Measurements from ENCODE around the gene NMUR1.

NMUR1 gene

GRCh38 chr2:231539991-231540390, 9.7 kb upstream of the NMUR1 start:
- peaks cover 6% of the 10 kb centered on the region for H3K4me1 ChIP-seq (ENCODE audit: control insufficient read depth, insufficient read depth, low read length)
- no peak overlapping the region for H3K4me3 ChIP-seq (ENCODE audit: insufficient read depth, low read depth, low read length)
- peaks cover 4% of the 10 kb centered on the region for H3K9me3 ChIP-seq (ENCODE audit: control insufficient read depth, low read length)
- H3K36me3 ChIP-seq (ENCODE audit: control insufficient read depth, insufficient read depth, low read length), result no peaks in the 10 kb centered on the region
- no peaks in the 10 kb centered on the region for H3K27me3 ChIP-seq (ENCODE audit: control insufficient read depth, insufficient read depth, low read length, poor library complexity, severe bottlenecking)
- H3K27ac ChIP-seq (ENCODE audit: insufficient read depth, low read depth, low read length, poor library complexity, severe bottlenecking), result no peak overlapping the region
- 79 to 87% methylated on average over 4 of the region's 4 CpGs for WGBS, 2 experiments

- WGBS, 2 experiments, result 84 to 89% methylated on average over 6 of the region's 6 CpGs
- Histone ChIP-seq H3K4me1 (ENCODE audit: control insufficient read depth, insufficient read depth, low read length) (peaks cover 6% of the 10 kb centered on the region), H3K4me3 (ENCODE audit: insufficient read depth, low read depth, low read length) (no peak overlapping the region), H3K27me3 (ENCODE audit: control insufficient read depth, insufficient read depth, low read length, poor library complexity, severe bottlenecking) (peaks cover 3% of the 10 kb centered on the region), H3K36me3 (ENCODE audit: control insufficient read depth, insufficient read depth, low read length) (no peaks in the 10 kb centered on the region), H3K27ac (ENCODE audit: insufficient read depth, low read depth, low read length, poor library complexity, severe bottlenecking) (no peak overlapping the region), H3K9me3 (ENCODE audit: control insufficient read depth, low read length) (no peaks in the 10 kb centered on the region)
Observed at GRCh38 chr2:231535961-231536360, 5.7 kb upstream of the NMUR1 start.

DNA sequence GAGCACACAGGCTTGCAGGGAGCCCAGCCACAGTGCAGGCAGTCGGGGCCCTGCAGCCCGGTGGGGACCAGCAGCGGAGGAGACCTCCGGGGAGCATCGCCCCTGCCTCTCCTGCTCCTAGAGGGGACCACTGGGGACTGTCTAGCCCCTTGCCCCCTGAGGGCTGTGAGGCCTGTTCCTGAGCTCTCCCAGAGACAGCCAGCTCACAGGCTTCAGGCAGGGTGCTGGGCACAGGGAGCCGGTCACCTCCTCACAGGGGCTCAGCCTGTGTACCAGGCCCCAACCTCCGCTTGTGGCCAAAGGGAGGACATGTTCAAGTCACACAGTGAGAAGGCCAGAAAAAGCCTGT, 3.5 kb upstream of the NMUR1 start:
- H3K27ac ChIP-seq (ENCODE audit: insufficient read depth, low read depth, low read length, poor library complexity, severe bottlenecking), result no peak overlapping the region
- 92 to 93% methylated on average over 7 of the region's 7 CpGs for WGBS, 2 experiments
- no peaks in the 10 kb centered on the region for H3K9me3 ChIP-seq (ENCODE audit: control insufficient read depth, low read length)
- no peaks in the 10 kb centered on the region for H3K4me1 ChIP-seq (ENCODE audit: control insufficient read depth, insufficient read depth, low read length)
- H3K27me3 ChIP-seq (ENCODE audit: control insufficient read depth, insufficient read depth, low read length, poor library complexity, severe bottlenecking), result peaks cover 23% of the 10 kb centered on the region
- H3K36me3 ChIP-seq (ENCODE audit: control insufficient read depth, insufficient read depth, low read length), result no peaks in the 10 kb centered on the region
- no peak overlapping the region for H3K4me3 ChIP-seq (ENCODE audit: insufficient read depth, low read depth, low read length)

GRCh38 chr2:231533086-231533776, 3.0 kb upstream of the NMUR1 start:
- WGBS, 2 experiments, result 93% methylated on average over 8 of the region's 8 CpGs

DNA sequence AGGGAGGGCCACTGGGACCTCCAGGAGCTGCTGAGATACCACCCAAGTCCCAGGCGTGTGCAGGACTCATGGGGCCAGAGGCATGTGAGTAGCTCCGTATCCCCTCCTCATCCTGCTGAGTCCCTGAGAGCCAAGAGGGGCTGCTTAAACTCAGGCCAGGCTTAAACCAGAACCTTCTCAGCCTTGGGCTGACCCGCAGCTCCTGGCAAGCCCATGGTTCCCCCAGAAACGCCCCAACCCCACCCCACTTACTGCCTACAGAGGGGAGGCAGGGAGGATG, 2.5 kb upstream of the NMUR1 start:
- Histone ChIP-seq H3K27ac (ENCODE audit: insufficient read depth, low read depth, low read length, poor library complexity, severe bottlenecking) (no peak overlapping the region), H3K27me3 (ENCODE audit: control insufficient read depth, insufficient read depth, low read length, poor library complexity, severe bottlenecking) (peaks cover 23% of the 10 kb centered on the region), H3K9me3 (ENCODE audit: control insufficient read depth, low read length) (no peaks in the 10 kb centered on the region), H3K4me1 (ENCODE audit: control insufficient read depth, insufficient read depth, low read length) (no peaks in the 10 kb centered on the region), H3K36me3 (ENCODE audit: control insufficient read depth, insufficient read depth, low read length) (no peaks in the 10 kb centered on the region), H3K4me3 (ENCODE audit: insufficient read depth, low read depth, low read length) (no peak overlapping the region)
- WGBS, 2 experiments, result 95 to 96% methylated on average over 3 to 4 of the region's 4 CpGs

More at GRCh38 chr2:231533086-231533776, 3.0 kb upstream of the NMUR1 start:
- H3K4me3 ChIP-seq (ENCODE audit: insufficient read depth, low read depth, low read length), result no peak overlapping the region
- H3K27ac ChIP-seq (ENCODE audit: insufficient read depth, low read depth, low read length, poor library complexity, severe bottlenecking), result no peak overlapping the region
- H3K9me3 ChIP-seq (ENCODE audit: control insufficient read depth, low read length), result no peaks in the 10 kb centered on the region
- H3K4me1 ChIP-seq (ENCODE audit: control insufficient read depth, insufficient read depth, low read length), result no peaks in the 10 kb centered on the region
- peaks cover 23% of the 10 kb centered on the region for H3K27me3 ChIP-seq (ENCODE audit: control insufficient read depth, insufficient read depth, low read length, poor library complexity, severe bottlenecking)
- no peaks in the 10 kb centered on the region for H3K36me3 ChIP-seq (ENCODE audit: control insufficient read depth, insufficient read depth, low read length)

DNA sequence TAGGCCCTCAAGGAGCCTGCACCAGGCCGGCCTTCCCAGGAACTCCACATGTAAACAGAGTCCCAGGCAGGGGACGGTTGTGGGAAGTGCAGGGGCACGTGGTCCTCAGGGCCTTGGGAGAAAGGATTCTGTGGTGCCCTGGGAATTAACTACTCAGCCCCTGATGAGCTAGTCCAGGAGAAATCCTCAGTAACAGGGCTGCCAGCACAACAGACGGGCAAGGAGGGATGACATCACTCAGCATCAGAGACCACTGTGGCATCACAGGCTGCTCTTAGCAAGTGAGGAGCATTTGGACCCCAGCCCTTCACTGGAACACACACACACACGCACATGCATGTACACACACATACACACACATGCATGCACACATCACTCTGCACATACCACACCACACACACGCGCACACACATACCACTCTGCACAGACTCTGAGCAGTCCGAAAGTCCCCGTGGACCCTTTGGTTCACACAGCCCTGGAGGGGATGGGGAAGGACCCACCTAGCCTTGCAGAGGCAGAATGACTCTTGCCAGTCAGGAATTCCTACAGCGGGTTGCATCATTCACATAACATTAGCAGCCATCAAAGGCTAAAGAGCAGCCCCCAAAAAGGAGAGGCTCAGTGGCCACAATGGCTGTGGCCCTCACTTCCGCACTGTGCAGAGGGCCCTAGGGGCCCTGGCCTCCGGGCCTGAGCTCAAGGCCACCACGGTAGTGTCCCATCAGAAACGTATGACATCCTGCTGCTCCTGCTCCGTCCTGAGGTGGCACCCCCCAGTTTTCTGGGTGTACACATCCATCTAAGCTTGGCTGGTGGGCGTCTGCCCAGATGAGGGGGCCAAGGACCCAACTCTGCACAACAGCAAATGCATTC, 1.9 kb upstream of the NMUR1 start:
- H3K4me1 ChIP-seq (ENCODE audit: control insufficient read depth, insufficient read depth, low read length), result no peaks in the 10 kb centered on the region
- 89 to 91% methylated on average over 16 of the region's 16 CpGs for WGBS, 2 experiments
- no peak overlapping the region for H3K4me3 ChIP-seq (ENCODE audit: insufficient read depth, low read depth, low read length)
- no peaks in the 10 kb centered on the region for H3K9me3 ChIP-seq (ENCODE audit: control insufficient read depth, low read length)
- H3K27me3 ChIP-seq (ENCODE audit: control insufficient read depth, insufficient read depth, low read length, poor library complexity, severe bottlenecking), result peaks cover 23% of the 10 kb centered on the region
- no peaks in the 10 kb centered on the region for H3K36me3 ChIP-seq (ENCODE audit: control insufficient read depth, insufficient read depth, low read length)
- H3K27ac ChIP-seq (ENCODE audit: insufficient read depth, low read depth, low read length, poor library complexity, severe bottlenecking), result no peak overlapping the region

DNA sequence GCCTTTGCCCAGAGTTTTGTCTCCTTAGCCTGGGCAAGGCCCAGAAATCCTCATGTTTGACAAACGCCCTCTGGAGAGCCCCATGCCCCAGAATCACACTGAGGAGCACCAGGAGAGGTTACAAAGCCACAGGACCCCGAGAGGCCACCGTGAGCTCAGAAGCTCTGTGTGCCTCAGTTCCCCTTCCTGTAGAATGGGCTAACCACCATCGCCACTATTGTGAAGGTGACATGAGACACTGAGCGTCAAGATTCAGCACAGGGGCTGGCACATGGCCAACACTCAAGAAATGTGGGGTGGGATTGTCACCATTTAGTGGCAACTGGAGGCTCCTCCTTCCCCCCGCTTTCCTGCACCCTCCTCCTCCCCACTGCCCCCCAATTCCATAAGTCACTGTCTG, 1.2 kb upstream of the NMUR1 start:
- 92 to 93% methylated on average over 6 of the region's 6 CpGs for WGBS, 2 experiments
- H3K4me3 ChIP-seq (ENCODE audit: insufficient read depth, low read depth, low read length), result no peak overlapping the region
- H3K27me3 ChIP-seq (ENCODE audit: control insufficient read depth, insufficient read depth, low read length, poor library complexity, severe bottlenecking), result peaks cover 23% of the 10 kb centered on the region
- H3K9me3 ChIP-seq (ENCODE audit: control insufficient read depth, low read length), result no peaks in the 10 kb centered on the region
- H3K4me1 ChIP-seq (ENCODE audit: control insufficient read depth, insufficient read depth, low read length), result no peaks in the 10 kb centered on the region
- no peak overlapping the region for H3K27ac ChIP-seq (ENCODE audit: insufficient read depth, low read depth, low read length, poor library complexity, severe bottlenecking)
- no peaks in the 10 kb centered on the region for H3K36me3 ChIP-seq (ENCODE audit: control insufficient read depth, insufficient read depth, low read length)

GRCh38 chr2:231528636-231529030, 1.6 kb downstream of the NMUR1 start:
- Histone ChIP-seq H3K36me3 (ENCODE audit: control insufficient read depth, insufficient read depth, low read length) (no peaks in the 10 kb centered on the region), H3K4me1 (ENCODE audit: control insufficient read depth, insufficient read depth, low read length) (no peaks in the 10 kb centered on the region), H3K9me3 (ENCODE audit: control insufficient read depth, low read length) (no peaks in the 10 kb centered on the region), H3K27ac (ENCODE audit: insufficient read depth, low read depth, low read length, poor library complexity, severe bottlenecking) (no peak overlapping the region), H3K27me3 (ENCODE audit: control insufficient read depth, insufficient read depth, low read length, poor library complexity, severe bottlenecking) (peaks cover 23% of the 10 kb centered on the region), H3K4me3 (ENCODE audit: insufficient read depth, low read depth, low read length) (no peak overlapping the region)
- WGBS, 2 experiments, result 93 to 94% methylated on average over 9 of the region's 9 CpGs

- Histone ChIP-seq H3K36me3 (ENCODE audit: control insufficient read depth, insufficient read depth, low read length) (no peaks in the 10 kb centered on the region), H3K4me3 (ENCODE audit: insufficient read depth, low read depth, low read length) (no peak overlapping the region)
- WGBS, 2 experiments, result 94 to 95% methylated on average over 30 of the region's 30 CpGs
Observed at GRCh38 chr2:231527955-231528635, 2.1 kb downstream of the NMUR1 start.

DNA sequence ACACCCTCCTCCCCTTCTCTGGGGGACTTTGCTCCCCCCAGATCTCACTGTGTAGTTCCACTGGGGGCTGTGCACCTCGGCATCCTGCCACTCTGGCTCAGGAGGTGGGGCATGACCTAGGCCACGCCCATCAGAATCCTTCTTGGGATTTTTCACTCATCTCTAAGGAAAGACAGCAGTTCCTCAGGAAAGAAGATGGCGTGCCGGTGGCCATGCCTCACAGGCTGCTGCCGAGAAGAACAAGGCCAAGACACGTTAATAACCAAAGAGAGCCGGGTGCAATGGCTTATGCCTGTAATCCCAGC, 3.2 kb downstream of the NMUR1 start:
- Histone ChIP-seq H3K36me3 (ENCODE audit: control insufficient read depth, insufficient read depth, low read length) (no peaks in the 10 kb centered on the region), H3K4me3 (ENCODE audit: insufficient read depth, low read depth, low read length) (no peak overlapping the region), H3K4me1 (ENCODE audit: control insufficient read depth, insufficient read depth, low read length) (no peaks in the 10 kb centered on the region), H3K27ac (ENCODE audit: insufficient read depth, low read depth, low read length, poor library complexity, severe bottlenecking) (no peak overlapping the region), H3K9me3 (ENCODE audit: control insufficient read depth, low read length) (no peaks in the 10 kb centered on the region), H3K27me3 (ENCODE audit: control insufficient read depth, insufficient read depth, low read length, poor library complexity, severe bottlenecking) (peaks cover 23% of the 10 kb centered on the region)
- 83 to 86% methylated on average over 7 of the region's 7 CpGs for WGBS, 2 experiments

More at GRCh38 chr2:231527955-231528635, 2.1 kb downstream of the NMUR1 start:
- H3K27me3 ChIP-seq (ENCODE audit: control insufficient read depth, insufficient read depth, low read length, poor library complexity, severe bottlenecking), result peaks cover 23% of the 10 kb centered on the region
- H3K27ac ChIP-seq (ENCODE audit: insufficient read depth, low read depth, low read length, poor library complexity, severe bottlenecking), result no peak overlapping the region
- H3K9me3 ChIP-seq (ENCODE audit: control insufficient read depth, low read length), result no peaks in the 10 kb centered on the region
- no peaks in the 10 kb centered on the region for H3K4me1 ChIP-seq (ENCODE audit: control insufficient read depth, insufficient read depth, low read length)
